Measurements from ENCODE around the gene UNC5B. TPM values are rescaled to one million over a fixed set of nuclear protein-coding genes. Genes with fewer than 3 reads are reported as not detected.

The UNC5B gene
- total and polyA plus RNA-seq, 8 donors = 14.4 to 31.2 (median 21.4) TPM

GRCh38 chr10:71285180-71285545, 72.8 kb downstream of the UNC5B start:
- no peak overlapping the region for H3K4me3 ChIP-seq
- no peaks in the 10 kb centered on the region for H3K27me3 ChIP-seq
- no peak overlapping the region for H3K27ac ChIP-seq
- DNase-seq (peak in 2 of 4 donors; percentile 54 to 75), ATAC-seq (peak; percentile 83)
- H3K9me3 ChIP-seq = no peaks in the 10 kb centered on the region
- TF ChIP-seq CTCF (IDR thresholded peaks at IDR 0.05) = peak; percentile 60 to 66
- intact Hi-C loops (cut with DNase I) = loop anchor here in 1 of 2 donors (10.0 kb wide), 1 partner anchor 360 kb away; no protein-coding TSS in a partner anchor
- no peaks in the 10 kb centered on the region for H3K4me1 ChIP-seq
- peaks cover 0 to 20% of the 10 kb centered on the region in 2 donors for H3K36me3 ChIP-seq

GRCh38 chr10:71285986-71286385, 73.6 kb downstream of the UNC5B start:
- intact Hi-C loops (cut with DNase I) = loop anchor here in 1 of 2 donors (10.0 kb wide), 1 partner anchor 361 kb away; no protein-coding TSS in a partner anchor
- DNase-seq = no peak
- H3K27me3 ChIP-seq = no peaks in the 10 kb centered on the region
- ATAC-seq = no peak
- no peaks in the 10 kb centered on the region for H3K4me1 ChIP-seq
- H3K36me3 ChIP-seq = peaks cover 0 to 20% of the 10 kb centered on the region in 2 donors
- no peaks in the 10 kb centered on the region for H3K9me3 ChIP-seq
- TF ChIP-seq CTCF (IDR thresholded peaks at IDR 0.05) = no peak
- no peak overlapping the region for H3K27ac ChIP-seq
- H3K4me3 ChIP-seq = no peak overlapping the region

GRCh38 chr10:71286521-71287294, 74.3 kb downstream of the UNC5B start:
- ATAC-seq = peak; percentile 58
- Histone ChIP-seq H3K27ac (no peak overlapping the region), H3K36me3 (peaks cover 0 to 28% of the 10 kb centered on the region in 2 donors), H3K27me3 (no peaks in the 10 kb centered on the region), H3K4me3 (no peak overlapping the region), H3K9me3 (no peaks in the 10 kb centered on the region), H3K4me1 (no peaks in the 10 kb centered on the region)
- intact Hi-C loops (cut with DNase I) = loop anchor here in 1 of 2 donors (10.0 kb wide), 1 partner anchor 362 kb away; no protein-coding TSS in a partner anchor
- TF ChIP-seq CTCF (IDR thresholded peaks at IDR 0.05) = no peak
- DNase-seq = peak in 1 of 4 donors; percentile 70

GRCh38 chr10:71287456-71287855, 75.1 kb downstream of the UNC5B start:
- ATAC-seq = no peak
- no peak for TF ChIP-seq CTCF (IDR thresholded peaks at IDR 0.05)
- Histone ChIP-seq H3K27ac (no peak overlapping the region), H3K27me3 (no peaks in the 10 kb centered on the region), H3K4me3 (no peak overlapping the region), H3K9me3 (no peaks in the 10 kb centered on the region), H3K4me1 (no peaks in the 10 kb centered on the region), H3K36me3 (peaks cover 0 to 26% of the 10 kb centered on the region in 2 donors)
- intact Hi-C loops (cut with DNase I) = loop anchor here in 1 of 2 donors (10.0 kb wide), 1 partner anchor 363 kb away; no protein-coding TSS in a partner anchor
- DNase-seq = peak in 1 of 4 donors; percentile 67

- no peaks in the 10 kb centered on the region for H3K27me3 ChIP-seq
- intact Hi-C loops (cut with DNase I) = loop anchor here in 1 of 2 donors (10.0 kb wide), 1 partner anchor 364 kb away; no protein-coding TSS in a partner anchor
- TF ChIP-seq CTCF (IDR thresholded peaks at IDR 0.05) = no peak
- no peak for DNase-seq
- no peak overlapping the region for H3K27ac ChIP-seq
- H3K9me3 ChIP-seq = no peaks in the 10 kb centered on the region
- no peak overlapping the region for H3K4me3 ChIP-seq
- peaks cover 0 to 4% of the 10 kb centered on the region in 2 donors for H3K4me1 ChIP-seq
- peaks cover 0 to 28% of the 10 kb centered on the region in 2 donors for H3K36me3 ChIP-seq
- ATAC-seq = no peak
These were observed 76.1 kb downstream of the UNC5B start for GRCh38 chr10:71288461-71288860.
